ENCODE data around the gene ZNF33B.
"Not testable (repeated sequence)": the region's sequence is repeated elsewhere in the genome, so short reads cannot be mapped to it uniquely, and the experiment has no call there.

Gene ZNF33B

GRCh38 chr10:42574336-42574735 lies 64.0 kb downstream of the ZNF33B start:
- no peaks in the 10 kb centered on the region for H3K4me1 ChIP-seq (ENCODE audit: control insufficient read depth, insufficient read depth, low read length)
- no peak overlapping the region for H3K27ac ChIP-seq (ENCODE audit: insufficient read depth, low read depth, low read length, poor library complexity, severe bottlenecking)
- no peak overlapping the region for H3K4me3 ChIP-seq (ENCODE audit: insufficient read depth, low read depth, low read length)
- WGBS, 2 experiments = 84 to 95% methylated on average over 5 of the region's 5 CpGs
- H3K9me3 ChIP-seq (ENCODE audit: control insufficient read depth, low read length) = peaks cover 6% of the 10 kb centered on the region
- H3K27me3 ChIP-seq (ENCODE audit: control insufficient read depth, insufficient read depth, low read length, poor library complexity, severe bottlenecking) = no peaks in the 10 kb centered on the region
- H3K36me3 ChIP-seq (ENCODE audit: control insufficient read depth, insufficient read depth, low read length) = no peaks in the 10 kb centered on the region

- 82 to 83% methylated on average over 4 to 5 of the region's 5 CpGs for WGBS, 2 experiments
- peaks cover 1% of the 10 kb centered on the region for H3K4me1 ChIP-seq (ENCODE audit: control insufficient read depth, insufficient read depth, low read length)
- H3K4me3 ChIP-seq (ENCODE audit: insufficient read depth, low read depth, low read length) = no peak overlapping the region
- H3K27me3 ChIP-seq (ENCODE audit: control insufficient read depth, insufficient read depth, low read length, poor library complexity, severe bottlenecking) = no peaks in the 10 kb centered on the region
- no peak overlapping the region for H3K27ac ChIP-seq (ENCODE audit: insufficient read depth, low read depth, low read length, poor library complexity, severe bottlenecking)
- H3K9me3 ChIP-seq (ENCODE audit: control insufficient read depth, low read length) = no peaks in the 10 kb centered on the region
- no peaks in the 10 kb centered on the region for H3K36me3 ChIP-seq (ENCODE audit: control insufficient read depth, insufficient read depth, low read length)
These were observed 81.4 kb downstream of the ZNF33B start for GRCh38 chr10:42556931-42557330.

- H3K4me1 ChIP-seq (ENCODE audit: control insufficient read depth, insufficient read depth, low read length); H3K27ac ChIP-seq (ENCODE audit: insufficient read depth, low read depth, low read length, poor library complexity, severe bottlenecking); H3K4me3 ChIP-seq (ENCODE audit: insufficient read depth, low read depth, low read length); H3K36me3 ChIP-seq (ENCODE audit: control insufficient read depth, insufficient read depth, low read length); H3K27me3 ChIP-seq (ENCODE audit: control insufficient read depth, insufficient read depth, low read length, poor library complexity, severe bottlenecking); H3K9me3 ChIP-seq (ENCODE audit: control insufficient read depth, low read length): not testable (repeated sequence)
- 90 to 92% methylated on average over 12 of the region's 12 CpGs for WGBS, 2 experiments
These were observed 84.8 kb downstream of the ZNF33B start for GRCh38 chr10:42553576-42553975.

GRCh38 chr10:42553064-42553407 lies 85.3 kb downstream of the ZNF33B start:
- 15 to 18% methylated on average over 13 of the region's 14 CpGs for WGBS, 2 experiments
- H3K4me3 ChIP-seq (ENCODE audit: insufficient read depth, low read depth, low read length) = peak overlapping the region; percentile 65
- no peak overlapping the region for H3K27ac ChIP-seq (ENCODE audit: insufficient read depth, low read depth, low read length, poor library complexity, severe bottlenecking)
- no peaks in the 10 kb centered on the region for H3K9me3 ChIP-seq (ENCODE audit: control insufficient read depth, low read length)
- no peaks in the 10 kb centered on the region for H3K27me3 ChIP-seq (ENCODE audit: control insufficient read depth, insufficient read depth, low read length, poor library complexity, severe bottlenecking)
- peaks cover 5% of the 10 kb centered on the region for H3K36me3 ChIP-seq (ENCODE audit: control insufficient read depth, insufficient read depth, low read length)
- peaks cover 8% of the 10 kb centered on the region for H3K4me1 ChIP-seq (ENCODE audit: control insufficient read depth, insufficient read depth, low read length)

- Histone ChIP-seq H3K9me3 (ENCODE audit: control insufficient read depth, low read length) (no peaks in the 10 kb centered on the region), H3K4me3 (ENCODE audit: insufficient read depth, low read depth, low read length) (peak overlapping the region; percentile 65), H3K4me1 (ENCODE audit: control insufficient read depth, insufficient read depth, low read length) (peaks cover 8% of the 10 kb centered on the region), H3K36me3 (ENCODE audit: control insufficient read depth, insufficient read depth, low read length) (peaks cover 5% of the 10 kb centered on the region), H3K27ac (ENCODE audit: insufficient read depth, low read depth, low read length, poor library complexity, severe bottlenecking) (no peak overlapping the region), H3K27me3 (ENCODE audit: control insufficient read depth, insufficient read depth, low read length, poor library complexity, severe bottlenecking) (no peaks in the 10 kb centered on the region)
- WGBS, 2 experiments = 1% methylated on average over 60 to 61 of the region's 61 CpGs
These were observed 85.9 kb downstream of the ZNF33B start for GRCh38 chr10:42552188-42553063.

GRCh38 chr10:42551582-42552187 lies 86.7 kb downstream of the ZNF33B start:
- 76 to 78% methylated on average over 24 of the region's 24 CpGs for WGBS, 2 experiments
- peaks cover 5% of the 10 kb centered on the region for H3K36me3 ChIP-seq (ENCODE audit: control insufficient read depth, insufficient read depth, low read length)
- no peaks in the 10 kb centered on the region for H3K27me3 ChIP-seq (ENCODE audit: control insufficient read depth, insufficient read depth, low read length, poor library complexity, severe bottlenecking)
- no peaks in the 10 kb centered on the region for H3K9me3 ChIP-seq (ENCODE audit: control insufficient read depth, low read length)
- H3K27ac ChIP-seq (ENCODE audit: insufficient read depth, low read depth, low read length, poor library complexity, severe bottlenecking) = no peak overlapping the region
- H3K4me3 ChIP-seq (ENCODE audit: insufficient read depth, low read depth, low read length) = peak overlapping the region; percentile 65
- peaks cover 8% of the 10 kb centered on the region for H3K4me1 ChIP-seq (ENCODE audit: control insufficient read depth, insufficient read depth, low read length)

GRCh38 chr10:42549851-42550250 lies 88.5 kb downstream of the ZNF33B start:
- H3K36me3 ChIP-seq (ENCODE audit: control insufficient read depth, insufficient read depth, low read length) = peaks cover 5% of the 10 kb centered on the region
- WGBS, 2 experiments = 95% methylated on average over 3 of the region's 3 CpGs
- no peak overlapping the region for H3K27ac ChIP-seq (ENCODE audit: insufficient read depth, low read depth, low read length, poor library complexity, severe bottlenecking)
- no peaks in the 10 kb centered on the region for H3K27me3 ChIP-seq (ENCODE audit: control insufficient read depth, insufficient read depth, low read length, poor library complexity, severe bottlenecking)
- no peak overlapping the region for H3K4me3 ChIP-seq (ENCODE audit: insufficient read depth, low read depth, low read length)
- peaks cover 8% of the 10 kb centered on the region for H3K4me1 ChIP-seq (ENCODE audit: control insufficient read depth, insufficient read depth, low read length)
- H3K9me3 ChIP-seq (ENCODE audit: control insufficient read depth, low read length) = no peaks in the 10 kb centered on the region

GRCh38 chr10:42548254-42548653 lies 90.1 kb downstream of the ZNF33B start:
- H3K4me3 ChIP-seq (ENCODE audit: insufficient read depth, low read depth, low read length) = no peak overlapping the region
- H3K27ac ChIP-seq (ENCODE audit: insufficient read depth, low read depth, low read length, poor library complexity, severe bottlenecking) = no peak overlapping the region
- 89 to 100% methylated on average over 1 to 2 of the region's 3 CpGs for WGBS, 2 experiments
- peaks cover 8% of the 10 kb centered on the region for H3K4me1 ChIP-seq (ENCODE audit: control insufficient read depth, insufficient read depth, low read length)
- no peaks in the 10 kb centered on the region for H3K27me3 ChIP-seq (ENCODE audit: control insufficient read depth, insufficient read depth, low read length, poor library complexity, severe bottlenecking)
- H3K9me3 ChIP-seq (ENCODE audit: control insufficient read depth, low read length) = peaks cover 5% of the 10 kb centered on the region
- H3K36me3 ChIP-seq (ENCODE audit: control insufficient read depth, insufficient read depth, low read length) = peaks cover 5% of the 10 kb centered on the region

GRCh38 chr10:42544945-42545344 lies 93.4 kb downstream of the ZNF33B start:
- H3K27ac ChIP-seq (ENCODE audit: insufficient read depth, low read depth, low read length, poor library complexity, severe bottlenecking) = no peak overlapping the region
- H3K9me3 ChIP-seq (ENCODE audit: control insufficient read depth, low read length) = peaks cover 14% of the 10 kb centered on the region
- no peaks in the 10 kb centered on the region for H3K36me3 ChIP-seq (ENCODE audit: control insufficient read depth, insufficient read depth, low read length)
- H3K4me1 ChIP-seq (ENCODE audit: control insufficient read depth, insufficient read depth, low read length) = no peaks in the 10 kb centered on the region
- no peak overlapping the region for H3K4me3 ChIP-seq (ENCODE audit: insufficient read depth, low read depth, low read length)
- H3K27me3 ChIP-seq (ENCODE audit: control insufficient read depth, insufficient read depth, low read length, poor library complexity, severe bottlenecking) = no peaks in the 10 kb centered on the region

- 95% methylated on average over 5 of the region's 5 CpGs for WGBS, 2 experiments
- peaks cover 7% of the 10 kb centered on the region for H3K36me3 ChIP-seq (ENCODE audit: control insufficient read depth, insufficient read depth, low read length)
- peaks cover 23% of the 10 kb centered on the region for H3K9me3 ChIP-seq (ENCODE audit: control insufficient read depth, low read length)
- no peaks in the 10 kb centered on the region for H3K4me1 ChIP-seq (ENCODE audit: control insufficient read depth, insufficient read depth, low read length)
- H3K27me3 ChIP-seq (ENCODE audit: control insufficient read depth, insufficient read depth, low read length, poor library complexity, severe bottlenecking) = no peaks in the 10 kb centered on the region
- no peak overlapping the region for H3K27ac ChIP-seq (ENCODE audit: insufficient read depth, low read depth, low read length, poor library complexity, severe bottlenecking)
- no peak overlapping the region for H3K4me3 ChIP-seq (ENCODE audit: insufficient read depth, low read depth, low read length)
These were observed 94.5 kb downstream of the ZNF33B start for GRCh38 chr10:42543840-42544372.
